GM21367 (cell line): ENCODE results near the gene NTM.

Experiments
- ATAC-seq: cut with Tn5 transposase; IDR thresholded peaks from one replicate; pipeline ENCODE4 v1.9.1; 2021; ENCODE audit not compliant: unreplicated experiment

Gene NTM

DNA sequence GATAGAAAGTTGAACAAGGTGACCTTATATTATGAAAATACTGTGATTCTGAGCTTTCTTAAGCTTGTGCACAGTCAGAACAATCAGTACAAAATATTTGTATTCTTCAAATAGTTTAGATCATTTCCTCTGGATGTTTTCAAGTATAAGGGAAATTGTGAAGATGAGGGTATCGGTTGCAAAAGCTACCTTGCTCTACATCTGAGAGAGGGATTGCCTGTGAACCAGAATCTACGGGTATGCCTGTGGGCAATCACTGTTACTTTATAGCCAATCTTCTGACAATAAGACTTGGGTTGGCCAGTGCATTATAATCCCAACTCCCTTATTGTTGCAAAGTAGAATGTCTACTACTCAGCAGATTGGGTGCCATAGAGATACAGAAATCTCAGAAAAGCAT, 90.5 kb downstream of the NTM start:
- no peak for ATAC-seq

DNA sequence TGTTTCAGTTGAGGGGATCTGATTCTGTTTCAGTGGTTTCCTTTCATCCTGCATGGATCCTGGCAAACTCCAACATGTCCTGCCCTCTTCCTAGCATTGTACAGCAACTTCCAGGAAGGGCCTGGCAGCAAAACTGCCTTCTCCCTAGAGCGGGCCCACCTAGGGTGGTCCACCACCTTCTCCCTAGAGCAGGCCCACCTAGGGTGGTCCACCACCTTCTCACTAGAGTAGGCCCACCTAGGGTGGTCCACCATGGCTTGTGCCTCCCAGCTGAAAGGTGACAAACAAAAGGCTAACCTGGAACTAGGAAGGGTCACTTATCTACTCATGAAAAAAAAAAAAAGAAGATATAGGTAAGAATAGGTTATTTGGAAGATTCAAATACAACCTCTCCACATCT, 92.2 kb downstream of the NTM start:
- no peak for ATAC-seq

- ATAC-seq: no peak
These were observed 92.7 kb downstream of the NTM start for GRCh38 chr11:131463162-131463561.

- no peak for ATAC-seq
These were observed 93.4 kb downstream of the NTM start for GRCh38 chr11:131463649-131464425.

DNA sequence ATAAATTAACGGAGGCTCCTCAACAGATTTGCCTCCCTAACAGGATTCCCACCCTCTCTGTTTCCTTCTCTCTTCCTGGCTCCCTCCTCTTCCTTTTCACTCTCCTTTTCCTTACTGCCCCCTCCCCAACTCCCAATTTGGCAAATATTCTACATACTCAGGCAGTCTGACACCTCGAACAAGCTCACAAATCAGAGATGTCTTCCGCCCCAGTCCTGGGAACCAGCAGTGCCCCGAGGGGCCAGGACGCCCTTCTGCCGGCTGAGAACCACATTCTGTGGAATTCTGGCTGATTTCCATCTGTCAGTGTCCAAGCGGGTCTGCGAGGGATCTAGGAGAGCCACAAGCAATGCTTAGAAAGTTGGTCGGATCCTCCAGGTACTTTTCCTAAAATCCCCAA, 94.0 kb downstream of the NTM start:
- no peak for ATAC-seq

- ATAC-seq: no peak
These were observed 94.6 kb downstream of the NTM start for GRCh38 chr11:131465039-131465438.

GRCh38 chr11:131465746-131466145, 95.3 kb downstream of the NTM start:
- ATAC-seq: no peak

DNA sequence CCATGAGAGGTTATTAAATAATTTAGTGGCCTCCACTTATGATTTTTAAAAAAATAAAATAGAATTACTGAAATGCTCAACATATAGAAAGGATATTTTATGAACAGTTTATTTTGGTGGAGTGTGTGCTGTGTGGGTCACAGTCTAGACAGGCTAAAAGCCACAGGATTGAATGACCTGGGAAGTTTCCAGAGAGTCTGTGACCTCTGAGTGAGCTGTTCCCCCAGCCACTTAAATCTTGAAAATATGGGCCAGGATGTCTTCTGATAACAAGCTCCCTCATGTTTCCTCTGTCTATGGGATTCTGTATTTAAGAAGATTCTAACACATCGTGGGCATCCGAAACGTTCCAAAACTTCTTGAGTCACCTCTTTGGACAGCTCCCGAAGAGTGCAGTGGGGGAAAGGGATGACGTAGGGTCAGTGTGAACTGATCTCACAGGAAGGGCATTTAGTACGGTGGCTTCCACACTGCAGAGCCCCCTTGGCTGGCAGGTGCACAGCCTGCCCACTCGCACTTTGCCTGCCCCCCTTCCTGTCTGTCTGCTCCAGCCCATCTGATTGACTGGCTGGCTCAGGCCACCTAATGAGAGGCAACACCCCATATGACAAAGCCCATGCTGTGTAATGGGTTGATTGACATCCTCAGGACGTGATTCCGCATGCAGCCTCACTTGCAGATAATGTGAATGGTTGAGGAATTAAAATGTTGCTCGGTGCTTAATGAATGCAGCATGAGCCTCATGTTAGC, 97.4 kb downstream of the NTM start:
- no peak for ATAC-seq

DNA sequence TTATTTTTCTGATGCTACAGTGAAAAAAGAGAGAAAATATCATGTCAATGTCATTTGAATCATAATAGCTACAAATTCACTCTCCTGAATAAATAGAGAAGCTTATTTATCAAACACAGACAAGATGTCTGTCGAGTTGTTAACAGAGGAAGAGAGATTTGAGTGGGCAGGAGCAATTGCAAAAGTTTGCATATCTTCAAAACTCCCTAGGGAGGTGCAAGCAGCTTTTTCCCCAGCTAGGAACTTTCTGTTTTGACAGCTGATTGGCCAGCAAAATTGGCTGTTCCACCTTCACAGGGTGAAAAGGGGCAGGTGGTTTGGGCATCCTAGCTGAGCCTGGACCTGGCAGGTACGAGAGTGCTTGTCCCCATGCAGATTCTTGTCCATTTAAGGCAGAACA, 98.2 kb downstream of the NTM start:
- no peak for ATAC-seq

DNA sequence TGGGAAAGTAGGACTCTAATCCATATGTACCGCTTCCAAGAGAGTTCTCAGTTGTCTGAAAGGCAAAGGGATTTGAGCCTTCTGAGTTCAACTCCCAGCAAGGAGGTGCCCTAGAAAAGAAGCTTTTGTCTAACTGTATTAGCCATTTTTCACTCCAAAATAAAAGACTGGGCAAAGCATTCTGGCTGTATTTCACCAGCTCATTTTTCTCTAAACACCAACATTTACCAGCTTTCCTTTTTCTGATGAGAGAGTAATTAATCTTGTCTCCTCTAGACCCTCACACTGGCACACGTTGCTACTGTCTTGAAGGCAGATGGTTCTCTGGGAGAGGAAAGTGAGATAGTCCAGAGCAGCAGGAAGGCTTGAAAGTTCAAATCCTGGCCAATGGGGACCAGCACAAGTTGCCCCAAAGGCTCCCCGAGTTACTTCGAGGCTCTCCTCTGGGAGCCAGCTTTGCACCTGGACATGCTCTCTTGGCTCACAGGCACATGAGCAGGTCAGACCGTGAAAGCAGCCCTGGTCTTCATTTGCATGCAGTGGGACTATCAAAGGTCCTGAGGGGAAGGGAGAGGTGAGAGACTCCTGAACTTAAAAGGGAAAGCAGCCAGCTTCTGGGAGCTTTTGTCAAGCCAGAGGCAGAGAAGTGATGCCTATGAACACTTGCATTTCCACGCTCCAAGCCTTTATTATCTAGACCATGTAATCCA, 100.0 kb downstream of the NTM start:
- no peak for ATAC-seq

DNA sequence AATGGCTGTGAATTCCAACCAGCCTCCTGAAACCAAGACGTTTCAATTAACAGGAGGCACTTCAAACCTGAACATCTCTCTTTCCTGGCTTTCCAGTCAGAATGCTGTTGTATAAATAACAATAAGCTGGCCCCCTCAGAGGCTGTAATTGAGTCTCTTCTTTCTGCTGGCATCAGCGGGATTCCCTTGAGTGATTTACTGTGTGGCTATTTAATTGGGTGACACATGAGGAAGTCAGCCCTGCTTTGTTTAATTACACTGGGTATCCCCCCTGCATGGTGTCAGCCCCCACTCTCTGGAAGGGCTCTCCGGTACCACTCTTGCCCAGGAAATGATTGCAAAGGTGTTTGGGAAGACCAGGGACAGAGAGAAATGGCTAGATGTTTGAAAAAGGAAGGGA, 101.6 kb downstream of the NTM start:
- ATAC-seq: no peak

- no peak for ATAC-seq
These were observed 104.5 kb downstream of the NTM start for GRCh38 chr11:131474947-131475346.

DNA sequence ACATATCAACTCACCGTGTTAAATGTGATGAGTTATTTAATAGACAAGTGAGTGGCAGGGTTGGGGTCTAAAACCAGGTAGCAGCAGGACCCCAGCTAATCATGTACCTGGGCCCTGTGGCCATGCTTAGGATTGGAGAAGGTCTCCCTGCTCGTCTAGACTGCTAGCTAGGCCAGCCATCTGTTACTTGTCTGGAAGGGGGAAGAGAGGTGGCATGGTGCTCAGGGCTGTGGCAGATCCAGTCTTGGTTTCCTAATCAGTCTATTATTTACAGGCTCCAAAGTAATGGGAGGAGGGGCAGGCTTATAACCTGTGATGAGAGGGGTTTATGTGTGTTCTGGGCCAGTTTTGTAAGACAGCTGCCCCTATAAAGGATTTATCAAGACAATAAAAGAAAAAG, 105.9 kb downstream of the NTM start:
- no peak for ATAC-seq

GRCh38 chr11:131478341-131478740, 107.9 kb downstream of the NTM start:
- no peak for ATAC-seq

- ATAC-seq: no peak
These were observed 110.9 kb downstream of the NTM start for GRCh38 chr11:131481303-131481702.

GRCh38 chr11:131481971-131482370, 111.6 kb downstream of the NTM start:
- ATAC-seq: no peak

DNA sequence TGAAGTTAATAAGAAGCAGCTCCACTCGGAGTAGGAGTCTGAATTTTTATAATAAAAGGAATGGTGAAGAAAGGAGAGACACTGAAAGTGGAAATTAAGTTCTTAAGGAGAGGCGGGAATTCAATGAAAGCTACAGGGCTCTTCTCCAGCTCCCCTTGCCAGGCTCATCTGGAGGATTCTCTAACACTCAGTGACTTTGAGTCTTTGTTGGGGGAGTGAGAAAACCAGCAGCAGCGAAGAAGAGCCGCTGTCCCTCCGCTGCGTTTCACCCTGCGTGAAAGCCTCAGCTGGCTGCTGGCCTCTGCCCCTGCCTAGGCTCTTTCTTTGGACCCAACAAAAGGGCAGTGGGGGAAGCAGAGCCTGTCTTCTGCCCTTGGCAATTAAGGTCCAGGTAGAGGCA, 113.0 kb downstream of the NTM start:
- ATAC-seq: no peak

- no peak for ATAC-seq
These were observed 113.5 kb downstream of the NTM start for GRCh38 chr11:131483877-131484276.

DNA sequence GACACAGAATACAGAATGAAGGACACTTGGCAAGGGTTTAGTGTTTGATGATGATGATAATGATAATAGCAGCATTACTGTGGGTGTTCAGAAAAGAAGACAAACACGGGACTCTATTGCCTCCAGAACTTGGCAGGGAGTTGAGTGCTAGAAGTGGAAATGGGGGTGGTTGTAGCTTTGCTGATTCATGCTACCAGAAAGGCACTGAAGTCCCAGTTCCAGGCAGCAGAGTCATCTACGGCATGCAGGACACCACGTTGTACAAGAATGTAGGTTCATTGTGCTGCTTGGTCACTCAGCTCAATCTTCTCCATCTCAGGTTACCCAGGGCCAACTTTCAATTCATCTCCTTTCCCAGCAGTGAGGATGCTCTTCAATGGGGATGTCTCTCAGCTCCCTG, 115.7 kb downstream of the NTM start:
- ATAC-seq: no peak

- no peak for ATAC-seq
These were observed 116.7 kb downstream of the NTM start for GRCh38 chr11:131486937-131487635.

DNA sequence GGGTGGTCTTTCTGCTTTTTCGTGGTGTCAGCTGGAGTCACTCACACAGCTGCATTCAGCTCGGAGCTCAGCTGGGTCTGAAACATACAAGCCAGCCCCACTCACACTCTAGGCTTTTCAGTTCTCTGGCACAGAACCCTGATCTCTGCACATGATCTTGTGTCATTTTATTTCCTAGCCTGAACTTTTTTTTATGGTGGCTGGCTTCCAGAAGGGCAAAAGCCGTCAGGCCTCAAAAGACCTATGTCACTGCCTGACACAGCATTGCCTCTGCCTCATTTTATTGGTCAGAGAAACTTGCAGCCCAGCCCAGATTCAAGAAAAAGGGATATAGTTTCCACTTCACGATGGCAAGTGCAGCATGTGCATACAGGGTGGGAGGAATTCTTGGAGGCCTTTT, 117.8 kb downstream of the NTM start:
- ATAC-seq: no peak
